ENCODE data around the gene LCNL1.

DNA sequence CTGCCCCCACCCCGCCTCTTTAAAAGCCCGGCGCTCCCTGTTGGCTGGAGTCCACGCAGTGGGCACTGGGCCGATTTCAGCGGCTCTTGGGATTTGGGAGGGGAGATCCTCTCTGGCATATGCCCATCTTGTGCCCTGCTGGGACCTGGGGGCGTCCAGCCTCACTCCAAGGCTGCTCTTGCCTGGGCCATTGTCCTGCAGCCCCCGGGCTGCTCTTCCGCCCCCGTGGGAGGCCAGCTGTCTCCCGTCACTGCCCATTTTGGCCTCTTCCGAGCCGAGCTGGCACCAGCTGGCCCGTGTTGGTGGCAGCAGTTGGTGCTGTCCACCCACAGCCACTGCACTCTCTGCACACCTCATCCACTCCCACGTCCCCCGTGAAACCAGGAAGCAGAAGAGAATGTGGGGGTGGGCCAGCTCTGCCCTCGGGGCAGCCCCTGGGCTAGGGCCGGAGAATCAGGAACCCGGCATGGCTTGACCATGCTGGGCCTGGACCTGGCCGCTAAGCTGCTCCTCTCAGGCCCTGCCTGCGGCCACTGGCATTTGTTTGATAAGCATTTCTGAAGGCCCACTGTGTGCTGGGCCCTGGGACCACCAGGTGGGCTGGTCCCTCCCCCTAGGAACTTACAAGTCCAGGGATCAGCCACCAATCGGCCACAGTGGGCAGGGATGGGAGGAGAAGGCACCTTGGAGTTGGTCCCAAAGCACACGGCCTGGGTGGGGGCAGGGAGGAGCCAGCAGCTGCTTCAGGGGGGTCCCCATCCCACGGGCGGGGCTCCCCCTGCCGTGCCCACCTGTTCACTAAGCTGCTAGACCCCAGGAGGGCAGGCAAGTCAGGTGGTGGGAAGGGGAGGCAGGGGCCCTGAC, 35.5 kb upstream of the LCNL1 start:
- TF ChIP-seq TP53 (CRISPR knock-in tag; conservative IDR thresholded peaks at IDR 0.05), result no peak
- peak; percentile 49; the same call in 1 of the 2 replicates for TF ChIP-seq ZBTB33 (CRISPR knock-in tag; IDR thresholded peaks at IDR 0.05)
- TF ChIP-seq SMC3 (IDR thresholded peaks at IDR 0.05; ENCODE audit: low read length), result no peak
- no peak for TF ChIP-seq SUZ12 (IDR thresholded peaks at IDR 0.05; ENCODE audit: low read depth, low read length)
- TF ChIP-seq, protein P1, sequence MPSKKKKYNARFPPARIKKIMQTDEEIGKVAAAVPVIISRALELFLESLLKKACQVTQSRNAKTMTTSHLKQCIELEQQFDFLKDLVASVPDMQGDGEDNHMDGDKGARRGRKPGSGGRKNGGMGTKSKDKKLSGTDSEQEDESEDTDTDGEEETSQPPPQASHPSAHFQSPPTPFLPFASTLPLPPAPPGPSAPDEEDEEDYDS (CRISPR knock-in tag; IDR thresholded peaks at IDR 0.05), result no peak
- TF ChIP-seq ZNF24 (IDR thresholded peaks at IDR 0.05), result no peak
- no peak for TF ChIP-seq ZZZ3 (CRISPR knock-in tag; IDR thresholded peaks at IDR 0.05; ENCODE audit: borderline replicate concordance)
- no peak for TF ChIP-seq GPN1 (CRISPR knock-in tag; IDR thresholded peaks at IDR 0.05; ENCODE audit: borderline replicate concordance)
- TF ChIP-seq, protein P2, sequence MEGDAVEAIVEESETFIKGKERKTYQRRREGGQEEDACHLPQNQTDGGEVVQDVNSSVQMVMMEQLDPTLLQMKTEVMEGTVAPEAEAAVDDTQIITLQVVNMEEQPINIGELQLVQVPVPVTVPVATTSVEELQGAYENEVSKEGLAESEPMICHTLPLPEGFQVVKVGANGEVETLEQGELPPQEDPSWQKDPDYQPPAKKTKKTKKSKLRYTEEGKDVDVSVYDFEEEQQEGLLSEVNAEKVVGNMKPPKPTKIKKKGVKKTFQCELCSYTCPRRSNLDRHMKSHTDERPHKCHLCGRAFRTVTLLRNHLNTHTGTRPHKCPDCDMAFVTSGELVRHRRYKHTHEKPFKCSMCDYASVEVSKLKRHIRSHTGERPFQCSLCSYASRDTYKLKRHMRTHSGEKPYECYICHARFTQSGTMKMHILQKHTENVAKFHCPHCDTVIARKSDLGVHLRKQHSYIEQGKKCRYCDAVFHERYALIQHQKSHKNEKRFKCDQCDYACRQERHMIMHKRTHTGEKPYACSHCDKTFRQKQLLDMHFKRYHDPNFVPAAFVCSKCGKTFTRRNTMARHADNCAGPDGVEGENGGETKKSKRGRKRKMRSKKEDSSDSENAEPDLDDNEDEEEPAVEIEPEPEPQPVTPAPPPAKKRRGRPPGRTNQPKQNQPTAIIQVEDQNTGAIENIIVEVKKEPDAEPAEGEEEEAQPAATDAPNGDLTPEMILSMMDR (CRISPR knock-in tag; IDR thresholded peaks at IDR 0.05), result no peak
- TF ChIP-seq ZNF253 (CRISPR knock-in tag; IDR thresholded peaks at IDR 0.05; ENCODE audit: borderline replicate concordance), result no peak
- TF ChIP-seq EP300 (IDR thresholded peaks at IDR 0.05; ENCODE audit: low read depth in 2 of 2, low read length in 2 of 2), result no peak
- TF ChIP-seq EP300 (CRISPR knock-in tag; IDR thresholded peaks at IDR 0.05; ENCODE audit: borderline replicate concordance), result no peak
- TF ChIP-seq NFE2L1 (CRISPR knock-in tag; IDR thresholded peaks at IDR 0.05; ENCODE audit: borderline replicate concordance), result no peak
- no peak for TF ChIP-seq BHLHE40 (IDR thresholded peaks at IDR 0.05; ENCODE audit: low read length)
